ENCODE results near the gene KANK2. TPM values are rescaled to one million over a fixed set of nuclear protein-coding genes. Genes with fewer than 3 reads are reported as not detected.

Gene KANK2
- total RNA-seq, 1 donor = 398 TPM

DNA sequence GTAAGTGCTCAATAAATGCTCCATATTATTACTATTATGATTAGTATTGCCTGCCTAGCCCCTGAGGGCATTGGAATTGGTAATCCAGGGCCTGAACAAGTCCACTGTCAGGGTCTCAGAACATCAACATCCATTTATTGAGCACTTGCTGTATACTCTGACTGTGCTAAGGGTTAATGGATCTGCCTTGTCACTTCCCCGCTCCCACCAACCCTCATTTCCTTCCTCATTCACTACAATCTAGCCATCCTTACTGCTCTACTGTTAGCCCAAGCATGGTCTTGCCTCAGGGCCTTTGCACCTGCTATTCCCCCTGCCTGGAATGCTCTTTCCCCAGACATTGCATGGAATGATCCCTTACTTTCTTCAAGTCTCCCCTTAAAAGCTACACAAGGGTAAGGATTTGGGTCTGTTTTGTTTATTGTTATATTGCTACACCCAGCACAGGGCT lies 29.4 kb upstream of the KANK2 start:
- no peak for DNase-seq (ENCODE audit: low read depth)
- TF ChIP-seq, protein P1, sequence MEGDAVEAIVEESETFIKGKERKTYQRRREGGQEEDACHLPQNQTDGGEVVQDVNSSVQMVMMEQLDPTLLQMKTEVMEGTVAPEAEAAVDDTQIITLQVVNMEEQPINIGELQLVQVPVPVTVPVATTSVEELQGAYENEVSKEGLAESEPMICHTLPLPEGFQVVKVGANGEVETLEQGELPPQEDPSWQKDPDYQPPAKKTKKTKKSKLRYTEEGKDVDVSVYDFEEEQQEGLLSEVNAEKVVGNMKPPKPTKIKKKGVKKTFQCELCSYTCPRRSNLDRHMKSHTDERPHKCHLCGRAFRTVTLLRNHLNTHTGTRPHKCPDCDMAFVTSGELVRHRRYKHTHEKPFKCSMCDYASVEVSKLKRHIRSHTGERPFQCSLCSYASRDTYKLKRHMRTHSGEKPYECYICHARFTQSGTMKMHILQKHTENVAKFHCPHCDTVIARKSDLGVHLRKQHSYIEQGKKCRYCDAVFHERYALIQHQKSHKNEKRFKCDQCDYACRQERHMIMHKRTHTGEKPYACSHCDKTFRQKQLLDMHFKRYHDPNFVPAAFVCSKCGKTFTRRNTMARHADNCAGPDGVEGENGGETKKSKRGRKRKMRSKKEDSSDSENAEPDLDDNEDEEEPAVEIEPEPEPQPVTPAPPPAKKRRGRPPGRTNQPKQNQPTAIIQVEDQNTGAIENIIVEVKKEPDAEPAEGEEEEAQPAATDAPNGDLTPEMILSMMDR (IDR thresholded peaks at IDR 0.05; ENCODE audit: insufficient read depth, low read length) = no peak
- no peak overlapping the region for H3K4me3 ChIP-seq (ENCODE audit: low read depth, low read length)

GRCh38 chr19:11225815-11226214 lies 28.5 kb upstream of the KANK2 start:
- no peak for DNase-seq (ENCODE audit: low read depth)
- TF ChIP-seq, protein P1 (IDR thresholded peaks at IDR 0.05; ENCODE audit: insufficient read depth, low read length) = no peak
- no peak overlapping the region for H3K4me3 ChIP-seq (ENCODE audit: low read depth, low read length)

GRCh38 chr19:11225172-11225571 lies 27.8 kb upstream of the KANK2 start:
- H3K4me3 ChIP-seq (ENCODE audit: low read depth, low read length) = no peak overlapping the region
- TF ChIP-seq, protein P1 (IDR thresholded peaks at IDR 0.05; ENCODE audit: insufficient read depth, low read length) = no peak
- DNase-seq (ENCODE audit: low read depth) = no peak

- H3K4me3 ChIP-seq (ENCODE audit: low read depth, low read length) = no peak overlapping the region
- no peak for DNase-seq (ENCODE audit: low read depth)
- TF ChIP-seq, protein P1 (IDR thresholded peaks at IDR 0.05; ENCODE audit: insufficient read depth, low read length) = no peak
Observed at GRCh38 chr19:11224429-11224828, 27.1 kb upstream of the KANK2 start.

DNA sequence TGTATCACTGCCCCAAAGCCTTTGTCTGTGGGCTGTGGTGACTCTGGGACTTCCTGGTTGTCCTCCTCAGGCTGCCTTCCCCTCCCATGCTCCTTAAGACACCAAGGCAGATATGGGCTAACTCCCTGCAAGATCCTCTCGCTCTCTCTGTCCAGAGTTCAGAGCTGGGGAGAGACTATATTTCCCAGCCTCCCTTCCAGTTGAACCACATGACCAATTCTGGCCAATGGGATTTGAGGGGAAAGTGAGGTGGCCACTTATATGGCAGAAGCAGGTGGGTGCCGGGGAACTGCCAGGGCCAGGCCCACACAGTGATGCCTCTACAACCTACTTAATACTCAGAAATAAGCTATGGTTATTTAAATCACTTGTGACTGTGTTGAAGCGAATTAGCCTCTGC lies 25.9 kb upstream of the KANK2 start:
- no peak overlapping the region for H3K4me3 ChIP-seq (ENCODE audit: low read depth, low read length)
- DNase-seq (ENCODE audit: low read depth) = no peak
- TF ChIP-seq, protein P1 (IDR thresholded peaks at IDR 0.05; ENCODE audit: insufficient read depth, low read length) = no peak

- DNase-seq (ENCODE audit: low read depth) = no peak
- TF ChIP-seq, protein P1 (IDR thresholded peaks at IDR 0.05; ENCODE audit: insufficient read depth, low read length) = no peak
- H3K4me3 ChIP-seq (ENCODE audit: low read depth, low read length) = no peak overlapping the region
Observed at GRCh38 chr19:11221082-11221598, 23.8 kb upstream of the KANK2 start.

DNA sequence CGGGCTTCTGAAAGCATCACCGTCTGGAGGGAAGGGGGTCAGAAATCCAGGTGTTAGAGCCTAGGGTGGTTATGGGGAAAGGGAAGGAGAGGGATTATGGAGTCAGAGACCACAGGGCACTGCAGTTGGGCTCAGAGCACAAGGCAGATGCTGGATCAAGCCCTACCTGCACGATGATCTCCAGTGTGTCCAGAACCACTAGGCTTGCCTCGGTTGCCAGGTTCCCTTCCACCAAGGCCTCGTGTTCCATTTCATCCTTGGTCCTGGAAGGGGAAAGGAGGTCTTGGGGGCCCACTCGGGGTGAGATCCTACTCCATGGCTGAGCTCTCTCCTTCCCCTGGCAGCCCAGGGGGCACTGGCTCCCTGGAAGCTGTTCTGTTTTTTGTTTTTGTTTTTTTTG lies 17.0 kb upstream of the KANK2 start:
- TF ChIP-seq, protein P1 (IDR thresholded peaks at IDR 0.05; ENCODE audit: insufficient read depth, low read length) = no peak
- no peak for DNase-seq (ENCODE audit: low read depth)
- H3K4me3 ChIP-seq (ENCODE audit: low read depth, low read length) = no peak overlapping the region
